ENCODE results near the gene MICAL3. TPM values are rescaled to one million over a fixed set of nuclear protein-coding genes. Genes with fewer than 3 reads are reported as not detected.

Gene MICAL3
- total and polyA plus RNA-seq, 2 of the 8 experiments (the other 6 are each of a cell fraction or from before 2014, with no cell fraction given), result 8.3 to 41.8 TPM

DNA sequence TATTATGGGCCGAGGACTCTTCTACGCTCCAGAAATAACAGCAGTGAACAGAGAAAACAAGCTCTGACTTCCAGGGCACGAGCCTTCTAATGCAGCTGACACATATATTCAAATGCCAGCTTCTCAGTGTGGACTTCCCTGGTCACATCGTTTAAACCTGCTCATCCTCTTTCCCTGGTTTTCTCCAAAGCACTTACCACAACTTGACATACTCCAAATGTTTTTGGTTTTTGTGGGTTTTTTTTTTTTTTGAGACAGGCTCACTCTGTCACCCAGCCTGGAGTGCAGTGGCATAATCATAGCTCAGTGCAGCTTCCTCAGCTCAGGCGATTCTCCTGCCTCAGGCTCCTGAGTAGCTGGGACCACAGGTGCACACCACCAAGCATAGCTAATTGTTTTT, 105.5 kb downstream of the MICAL3 start:
- Histone ChIP-seq H2AK5ac (ENCODE audit: low read depth, low read length) (no peak overlapping the region), H2BK5ac (ENCODE audit: low read depth, low read length) (no peak overlapping the region), H3K79me2 (ENCODE audit: control insufficient read depth in 1 of 2, insufficient read depth in 2 of 2, low read length in 2 of 2) (peaks cover 0 to 60% of the 10 kb centered on the region in 2 experiments; a peak in 2 of 4 replicates), H3K4me2 (ENCODE audit: insufficient read depth in 1 of 2, low read depth in 2 of 2, low read length in 2 of 2) (no peak overlapping the region), H2BK15ac (ENCODE audit: low read length) (no peak overlapping the region), H3K23ac (ENCODE audit: insufficient read length) (no peak overlapping the region), H4K8ac (ENCODE audit: extremely low read depth, insufficient read depth, low read length) (no peak overlapping the region), H4K91ac (replicated peaks; ENCODE audit: insufficient read length, low read length) (no peak overlapping the region), H2BK12ac (ENCODE audit: low read depth, low read length) (no peak overlapping the region), H2BK120ac (replicated peaks; ENCODE audit: low read depth, low read length) (no peak overlapping the region), H3K23me2 (ENCODE audit: low read depth, low read length) (no peaks in the 10 kb centered on the region), H3K27me3 (replicated peaks in 1 of 4; ENCODE audit: control insufficient read depth in 3 of 4, extremely low read depth in 1 of 4, insufficient read depth in 3 of 4, low read length in 3 of 4) (no peaks in the 10 kb centered on the region), H3K9ac (replicated peaks in 1 of 4; ENCODE audit: extremely low read depth in 1 of 4, low read depth in 3 of 4, low read length in 3 of 4) (no peak overlapping the region), H4K5ac (ENCODE audit: insufficient read length, low read depth, low read length) (no peak overlapping the region), H2BK20ac (ENCODE audit: low read length) (no peak overlapping the region), H3K4ac (replicated peaks; ENCODE audit: insufficient read length, low read depth, low read length) (no peak overlapping the region), H3K9me3 (ENCODE audit: insufficient read depth in 2 of 2, low read depth in 1 of 2, low read length in 1 of 2) (no peaks in the 10 kb centered on the region), H3K56ac (replicated peaks; ENCODE audit: insufficient read length, low read depth, low read length) (no peak overlapping the region), H3K14ac (ENCODE audit: insufficient read length) (no peak overlapping the region), H2AFZ (ENCODE audit: low read length) (no peak overlapping the region), H3K18ac (ENCODE audit: extremely low read depth, low read length) (no peak overlapping the region), H3K36me3 (ENCODE audit: control insufficient read depth in 2 of 4, insufficient read depth in 4 of 4, low read length in 3 of 4) (no peaks in the 10 kb centered on the region), H3K4me3 (ENCODE audit: extremely low read depth in 1 of 4, insufficient read depth in 2 of 4, low read depth in 3 of 4, low read length in 4 of 4) (no peak overlapping the region), H3K27ac (ENCODE audit: low read depth, low read length) (no peak overlapping the region), H4K20me1 (replicated peaks in 1 of 2; ENCODE audit: control insufficient read depth in 1 of 2, insufficient read depth in 2 of 2, low read length in 2 of 2) (peaks cover 7 to 23% of the 10 kb centered on the region in 2 experiments), H3K4me1 (replicated peaks in 1 of 4; ENCODE audit: control insufficient read depth in 3 of 4, insufficient read depth in 4 of 4, low read length in 3 of 4) (peaks cover 14 to 32% (median 23%) of the 10 kb centered on the region in 4 experiments), H3K79me1 (ENCODE audit: low read depth, low read length) (peaks cover 18% of the 10 kb centered on the region; the same call in 1 of the 2 replicates)
- FAIRE-seq, result no peak
- no peak for TF ChIP-seq KDM1A (IDR thresholded peaks at IDR 0.05; ENCODE audit: borderline replicate concordance, low read length)
- no peak for TF ChIP-seq CBX8 (IDR thresholded peaks at IDR 0.05; ENCODE audit: borderline replicate concordance, low read depth, low read length)
- TF ChIP-seq RXRA (IDR thresholded peaks at IDR 0.05; ENCODE audit: insufficient read depth, low read depth, low read length), result no peak
- TF ChIP-seq MAFK (IDR thresholded peaks at IDR 0.05; ENCODE audit: low read depth, low read length), result no peak
- TF ChIP-seq HDAC2 (IDR thresholded peaks at IDR 0.05; ENCODE audit: borderline replicate concordance in 1 of 2, low read depth in 2 of 2, low read length in 2 of 2), result no peak
- TF ChIP-seq CTBP2 (IDR thresholded peaks at IDR 0.05; ENCODE audit: borderline replicate concordance, insufficient read depth, insufficient read length, low read length), result no peak
- no peak for TF ChIP-seq NRF1 (IDR thresholded peaks at IDR 0.05; ENCODE audit: low read depth, low read length)
- TF ChIP-seq YY1 (IDR thresholded peaks at IDR 0.05; ENCODE audit: low read depth, low read length), result no peak
- no peak for TF ChIP-seq TAF1 (IDR thresholded peaks at IDR 0.05; ENCODE audit: low read depth, low read length)
- no peak for TF ChIP-seq BCL11A (IDR thresholded peaks at IDR 0.05; ENCODE audit: low read depth in 2 of 2, low read length in 2 of 2)
- TF ChIP-seq, protein P1, sequence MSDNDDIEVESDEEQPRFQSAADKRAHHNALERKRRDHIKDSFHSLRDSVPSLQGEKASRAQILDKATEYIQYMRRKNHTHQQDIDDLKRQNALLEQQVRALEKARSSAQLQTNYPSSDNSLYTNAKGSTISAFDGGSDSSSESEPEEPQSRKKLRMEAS (IDR thresholded peaks at IDR 0.05), result no peak
- no peak for TF ChIP-seq BRCA1 (IDR thresholded peaks at IDR 0.05; ENCODE audit: low read depth, low read length)
- POLR2A ChIA-PET (ENCODE audit: partially characterized antibody), result no interaction called here
- WGBS, 2 experiments (ENCODE audit: extremely low coverage in 1 of 2, insufficient coverage in 1 of 2, insufficient read length in 1 of 2, insufficient replicate concordance in 2 of 2, low coverage in 1 of 2, low lambda C conversion rate in 2 of 2, missing lambda C conversion rate in 1 of 2), result 89% methylated on average over 5 of the region's 5 CpGs; no CpG with 5 or more reads in 1 of the 2 experiments
- DNase-seq (ENCODE audit: low read depth in 1 of 2, low spot score in 2 of 2), result no peak
- CTCF ChIA-PET (ENCODE audit: partially characterized antibody), result interaction anchor here (0.9 to 3.1 kb wide), 8 partner anchors 9 to 157 kb away, joined by 3 to 20 read pairs (median 5); partner anchors contain the start of gene PEX26
